GM03348 (cell line): Measurements from ENCODE around the gene DDOST.
"Not testable (repeated sequence)": the region's sequence is repeated elsewhere in the genome, so short reads cannot be mapped to it uniquely, and the experiment has no call there.

Experiments
- DNase-seq: peaks from one replicate; pipeline ENCODE4 v3.0.0; 2012; ENCODE audit warnings: low spot score

Gene DDOST

DNA sequence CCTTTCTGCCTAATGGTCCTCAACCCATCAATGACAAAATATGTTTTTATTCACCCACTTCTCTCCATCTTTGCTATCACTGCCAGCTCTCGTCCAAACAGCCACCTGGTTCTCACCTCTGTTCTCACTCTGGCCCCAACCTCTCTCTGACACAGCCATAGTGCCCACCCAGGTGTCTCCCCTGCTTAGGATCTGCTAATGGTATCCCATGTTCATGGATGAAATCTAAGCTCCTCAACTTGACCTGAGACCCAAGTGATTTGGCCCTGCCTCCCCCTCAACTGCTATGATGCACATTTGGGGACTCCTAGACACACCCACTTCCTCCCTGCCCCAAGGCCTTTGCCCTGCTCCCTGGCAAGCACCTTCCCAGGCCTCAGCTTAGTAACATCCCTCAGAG lies 30.7 kb upstream of the DDOST start:
- DNase-seq, result no peak

DNA sequence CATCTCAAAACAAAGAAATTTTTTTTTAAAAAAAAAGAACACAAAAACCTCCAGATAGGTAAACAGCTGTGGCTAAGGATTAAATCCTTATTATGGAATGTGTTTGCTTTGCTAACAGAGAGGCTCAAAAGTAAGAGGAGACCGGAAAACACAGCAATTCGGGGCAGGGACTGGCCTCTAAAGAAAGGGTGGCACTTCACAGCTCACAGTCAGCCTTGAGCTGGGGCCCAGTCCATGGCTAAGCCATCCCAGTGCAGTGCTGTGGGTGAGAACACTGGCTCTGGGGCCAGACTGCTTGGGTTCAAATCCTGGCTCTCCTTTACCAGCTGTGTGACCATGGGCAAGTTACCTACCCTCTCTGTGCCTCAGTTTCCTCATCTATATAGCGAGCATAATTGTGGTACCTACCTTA lies 28.5 kb upstream of the DDOST start:
- no peak for DNase-seq

DNA sequence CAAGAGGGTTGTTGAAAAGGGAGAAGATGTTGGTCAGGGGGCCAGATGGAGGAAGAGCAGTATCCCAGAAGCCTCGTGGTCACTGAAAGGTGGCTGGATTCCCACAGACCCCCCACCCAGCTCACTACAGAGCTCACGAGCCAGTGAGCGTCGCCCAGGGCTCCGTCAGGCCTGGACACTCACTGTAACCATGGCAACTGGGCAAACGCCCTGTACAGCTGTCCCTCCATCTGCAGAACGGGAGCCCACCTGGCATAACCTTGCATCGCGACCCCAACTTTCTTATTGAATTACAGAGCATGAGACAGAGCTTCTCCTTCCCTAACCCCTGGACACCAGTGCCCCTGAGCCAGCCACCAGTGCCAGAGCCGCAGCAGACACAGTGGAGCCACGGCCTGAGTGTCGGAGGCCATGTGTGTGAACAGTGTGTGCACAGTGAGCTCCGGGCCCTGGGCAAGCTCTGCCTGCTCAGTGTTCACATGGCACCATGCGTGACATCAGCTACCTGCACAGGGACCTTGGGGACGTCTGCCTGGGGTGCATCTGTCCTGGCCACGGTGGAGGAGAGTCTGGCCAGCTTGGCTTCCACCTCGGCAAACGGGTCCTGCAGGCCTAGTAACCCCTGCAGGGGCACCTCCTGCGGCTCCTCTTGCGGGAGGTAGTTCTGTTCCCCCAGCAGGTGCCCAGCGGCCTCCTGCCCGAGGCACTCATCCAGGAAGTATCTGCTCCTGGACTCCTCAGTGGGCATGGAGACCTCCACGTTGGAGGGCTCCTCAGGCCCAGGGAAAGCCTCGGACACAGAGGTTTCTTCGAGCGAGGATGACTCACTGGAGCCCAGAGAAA lies 25.9 kb upstream of the DDOST start:
- DNase-seq, result no peak

DNA sequence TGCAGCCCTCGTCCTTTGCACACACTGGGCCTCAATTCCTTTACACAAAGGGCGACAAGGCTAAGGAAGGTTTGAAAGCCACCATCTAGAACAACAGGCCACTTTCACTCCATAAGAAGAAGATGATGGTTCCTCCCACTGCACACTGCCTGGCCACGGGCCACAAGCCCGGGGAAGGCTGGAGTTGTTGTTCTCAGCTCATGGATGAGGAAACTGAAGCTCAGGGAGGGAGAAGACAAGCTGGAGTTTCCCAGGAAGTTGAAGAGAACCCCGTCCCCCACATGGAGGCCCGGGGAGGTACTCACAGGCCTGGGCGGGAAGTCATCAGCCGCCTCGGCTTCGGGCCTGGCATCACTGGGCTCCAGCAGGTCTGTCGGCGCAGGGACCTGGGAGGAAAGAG lies 24.6 kb upstream of the DDOST start:
- DNase-seq, result no peak

DNA sequence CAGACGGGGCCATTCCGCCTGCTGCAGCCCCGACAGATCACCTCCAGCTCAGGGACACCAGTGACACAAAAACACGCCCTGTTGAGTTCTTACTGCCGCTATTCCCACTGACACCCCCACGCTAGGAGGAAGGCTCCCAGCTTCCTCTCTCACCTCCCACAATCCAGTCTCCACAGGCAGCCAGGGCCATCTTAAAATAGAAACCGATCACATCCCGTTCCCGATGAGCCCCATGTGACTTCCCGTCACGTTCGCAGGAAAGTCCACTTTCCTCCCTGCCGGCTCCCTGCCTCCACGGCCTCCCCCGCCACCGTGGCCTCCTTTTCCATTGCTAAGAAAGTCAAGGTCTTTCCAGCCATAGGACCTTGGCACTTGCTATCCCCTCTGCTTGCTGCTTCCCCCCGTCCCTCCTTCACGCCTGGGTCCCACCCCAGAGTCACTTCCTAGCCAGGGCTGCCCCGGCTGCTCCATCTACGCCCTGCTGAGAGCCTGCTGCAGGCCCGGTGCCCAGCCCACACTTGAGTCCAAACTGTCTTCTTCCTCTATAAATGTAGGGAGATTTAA lies 24.0 kb upstream of the DDOST start:
- DNase-seq, result no peak

DNA sequence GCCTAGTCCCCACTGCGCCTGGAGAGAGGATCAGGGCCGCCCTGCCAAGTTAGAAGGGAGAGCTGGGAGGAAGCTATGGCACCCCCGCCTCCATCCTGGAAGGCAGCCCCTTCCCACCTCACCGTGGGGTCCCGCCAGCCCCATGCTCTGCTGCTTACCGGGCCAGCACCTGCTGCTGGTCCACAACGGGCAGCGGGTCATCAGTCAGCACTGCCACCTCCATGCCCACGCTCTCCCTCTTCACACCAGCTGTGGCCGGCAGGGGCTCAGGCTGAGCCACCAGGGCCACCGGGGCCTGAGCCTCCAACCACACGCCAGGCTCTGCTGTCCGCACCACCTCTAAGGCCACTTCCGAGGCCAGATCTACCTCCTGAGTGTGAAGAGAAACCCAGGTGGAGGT lies 23.5 kb upstream of the DDOST start:
- DNase-seq, result no peak

DNA sequence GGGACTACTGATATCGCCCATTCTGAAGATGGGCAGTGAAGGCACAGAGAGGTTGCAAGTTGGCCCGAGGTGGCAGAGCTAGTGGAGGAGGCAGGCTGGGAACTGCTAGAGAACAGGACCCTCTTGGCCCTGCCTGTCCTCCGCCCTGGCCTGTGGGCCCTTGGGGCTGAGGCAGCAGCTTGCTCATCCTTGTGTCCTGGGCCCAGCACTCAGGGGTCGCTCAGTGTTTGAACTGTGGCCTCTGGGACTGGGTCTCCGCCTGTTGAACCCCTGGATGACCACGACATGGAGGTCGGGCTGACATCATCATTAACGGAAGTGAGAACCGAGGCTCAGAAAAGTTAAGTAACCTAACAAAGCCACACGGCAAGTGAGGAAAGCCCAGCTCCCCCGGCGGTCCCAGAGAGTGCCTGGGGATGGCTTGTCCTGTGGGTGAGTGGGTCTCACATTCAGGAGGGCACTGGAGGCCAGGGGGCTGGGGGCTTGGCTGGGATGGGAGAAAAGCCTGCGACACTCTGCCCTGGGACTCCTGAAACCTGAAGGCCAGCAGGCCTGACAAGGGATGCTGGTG lies 23.0 kb upstream of the DDOST start:
- no peak for DNase-seq

DNA sequence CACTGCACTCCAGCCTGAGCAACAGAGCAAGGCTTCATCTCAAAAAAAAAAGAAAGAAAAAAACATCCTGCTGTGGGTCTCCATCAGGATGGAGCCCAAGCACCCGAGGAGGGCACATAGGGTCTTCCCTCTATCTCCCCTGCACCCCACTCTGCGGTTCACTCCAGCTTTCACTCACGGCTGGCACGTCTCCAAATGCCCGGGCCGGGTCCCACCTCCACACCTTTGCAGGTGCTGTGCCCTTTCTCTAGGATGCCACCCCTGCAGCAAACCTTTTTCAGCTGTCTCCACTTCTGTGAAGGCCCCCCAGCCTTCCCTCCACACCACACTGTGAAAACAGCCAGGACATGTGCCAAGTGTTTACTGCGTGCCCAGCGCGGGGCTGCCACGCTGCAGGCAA lies 22.4 kb upstream of the DDOST start:
- DNase-seq, result no peak

DNA sequence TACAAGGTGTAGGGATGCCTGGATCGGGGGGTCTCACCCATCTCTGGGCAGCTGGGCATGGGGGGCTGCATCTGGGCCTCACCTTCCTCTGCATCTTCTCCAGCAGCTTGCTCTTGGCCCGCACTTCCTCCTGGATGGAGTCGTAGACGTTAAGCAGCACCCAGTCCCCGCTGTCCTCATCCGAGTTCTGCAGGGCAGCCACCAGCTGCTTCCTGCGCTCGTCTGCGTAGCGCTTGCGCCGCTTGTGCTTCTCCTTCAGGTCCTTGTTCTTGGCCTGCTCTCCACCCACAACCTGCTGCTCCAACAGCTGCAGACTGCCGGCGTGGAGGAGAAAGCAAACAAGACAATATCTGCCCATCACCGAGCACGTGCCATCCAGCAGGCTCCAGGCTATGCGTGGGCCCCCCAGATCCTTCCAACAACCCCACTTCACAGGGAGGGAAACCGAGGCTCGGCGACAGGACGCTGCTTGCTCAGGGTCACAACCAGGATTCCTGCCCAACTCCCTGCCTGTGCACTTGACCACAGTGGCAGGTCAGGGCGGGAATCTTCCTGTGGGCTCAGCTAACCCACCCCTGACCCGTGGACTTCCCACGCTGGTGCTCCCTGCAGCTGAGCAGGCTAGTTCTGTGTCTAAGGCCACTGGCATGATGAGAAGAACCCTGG lies 21.5 kb upstream of the DDOST start:
- DNase-seq, result no peak

DNA sequence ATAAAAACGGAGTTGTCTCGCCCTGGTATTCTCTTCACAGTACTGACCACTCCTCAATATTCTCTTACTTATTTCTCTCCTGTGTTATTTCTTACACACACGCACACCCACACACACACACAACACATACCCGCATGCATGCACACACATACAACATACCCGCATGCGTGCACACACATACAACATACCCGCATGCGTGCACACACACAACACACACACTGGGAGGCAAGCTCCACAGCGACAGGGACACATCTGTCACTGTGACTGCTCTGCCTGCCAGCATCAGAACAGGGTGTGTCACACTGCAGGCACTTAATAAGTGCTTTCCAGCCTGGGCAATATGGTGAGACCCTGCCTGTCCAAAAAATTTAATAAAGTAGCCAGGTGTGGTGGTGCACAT lies 20.8 kb upstream of the DDOST start:
- DNase-seq, result no peak

DNA sequence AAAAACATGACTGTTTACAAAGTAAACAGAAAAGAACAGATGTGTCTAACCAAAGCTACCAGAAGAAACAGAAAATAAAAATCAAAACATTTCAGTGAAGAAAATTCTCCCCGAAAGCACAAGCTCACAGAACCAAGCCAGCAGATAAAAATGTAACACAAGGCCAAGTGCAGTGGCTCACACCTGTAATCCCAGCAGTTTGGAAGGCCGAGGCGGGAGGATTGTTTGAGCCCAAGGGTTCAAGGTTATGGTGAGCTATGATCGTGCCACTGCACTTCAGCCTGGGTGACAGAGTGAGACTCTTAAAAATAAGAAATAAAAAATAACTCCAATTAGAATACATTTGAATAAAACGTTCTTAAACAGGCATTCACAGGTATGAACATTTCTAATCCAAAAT lies 19.1 kb upstream of the DDOST start:
- DNase-seq, result no peak

DNA sequence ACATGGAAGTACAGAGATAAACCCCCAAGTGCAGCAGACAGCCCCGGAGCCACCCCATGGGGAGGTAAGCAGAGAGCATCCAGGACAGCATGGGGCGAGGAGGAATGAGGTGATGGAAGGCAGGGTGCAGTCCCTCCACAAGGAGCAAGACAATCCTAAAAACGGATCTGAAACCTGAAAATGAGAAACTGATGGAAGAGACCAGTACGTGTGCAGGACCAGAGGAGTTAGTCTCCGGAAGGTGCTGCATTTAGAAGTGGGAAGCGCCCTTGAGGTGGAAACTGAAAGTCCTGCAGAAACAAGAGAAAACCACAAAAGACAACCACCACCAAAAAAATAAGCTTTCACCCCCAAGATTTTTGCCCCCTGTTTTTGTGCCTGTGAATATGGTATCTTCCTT lies 17.4 kb upstream of the DDOST start:
- no peak for DNase-seq

DNA sequence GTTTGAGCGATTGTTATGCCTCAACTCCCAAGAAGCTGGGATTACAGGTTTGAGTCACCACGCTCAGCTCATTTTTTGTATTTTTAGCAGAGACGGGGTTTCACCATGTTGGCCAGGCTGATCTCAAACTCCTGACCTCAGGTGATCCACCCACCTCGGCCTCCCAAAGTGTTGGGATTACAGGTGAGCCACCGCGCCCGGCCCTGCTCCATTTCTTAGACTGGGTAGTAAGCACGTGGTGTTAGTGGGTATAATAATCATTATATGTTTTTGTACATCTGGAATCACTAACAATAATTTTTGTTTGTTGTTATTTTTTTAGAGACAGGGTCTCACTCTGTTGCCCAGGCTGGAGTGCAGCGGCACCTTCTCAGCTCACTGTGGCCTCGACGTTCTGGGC lies 12.5 kb upstream of the DDOST start:
- DNase-seq, result not testable (repeated sequence)

DNA sequence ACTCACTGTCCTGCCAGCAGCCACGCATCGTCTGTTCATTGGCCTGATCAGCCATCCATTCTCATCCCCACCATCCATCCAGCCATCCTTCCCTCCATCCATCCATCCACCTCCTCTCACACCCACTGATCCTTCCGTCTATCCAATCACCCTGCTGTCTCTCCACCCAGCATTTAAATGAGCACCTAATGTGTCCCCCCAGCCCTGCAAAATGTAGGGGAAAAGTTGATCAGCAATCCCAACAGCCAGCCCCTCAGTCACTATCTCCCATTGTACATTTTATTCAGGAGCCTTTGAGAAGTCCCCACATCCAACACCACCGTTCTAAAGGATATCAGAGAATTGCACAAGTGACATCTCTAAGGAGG lies 11.1 kb upstream of the DDOST start:
- no peak for DNase-seq

DNA sequence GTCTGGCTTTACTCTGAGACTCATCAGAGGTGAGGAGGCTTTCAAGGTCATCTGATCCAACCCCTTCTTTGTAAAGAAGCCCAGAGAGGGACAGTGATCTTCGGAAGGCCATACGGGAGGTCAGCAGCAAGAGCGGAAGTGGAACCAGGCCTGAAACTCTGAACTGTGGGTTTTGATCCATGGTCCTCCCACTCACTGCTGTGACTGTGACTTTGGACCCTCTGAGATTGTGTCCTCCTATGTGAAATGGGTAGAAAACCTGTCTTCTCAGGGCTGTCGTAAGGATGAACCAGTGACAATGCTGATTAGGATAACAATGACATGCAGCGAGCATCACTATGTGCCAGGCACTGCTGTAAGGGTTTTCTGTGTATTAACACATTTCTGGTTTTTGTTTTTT lies 9.8 kb upstream of the DDOST start:
- DNase-seq, result no peak

DNA sequence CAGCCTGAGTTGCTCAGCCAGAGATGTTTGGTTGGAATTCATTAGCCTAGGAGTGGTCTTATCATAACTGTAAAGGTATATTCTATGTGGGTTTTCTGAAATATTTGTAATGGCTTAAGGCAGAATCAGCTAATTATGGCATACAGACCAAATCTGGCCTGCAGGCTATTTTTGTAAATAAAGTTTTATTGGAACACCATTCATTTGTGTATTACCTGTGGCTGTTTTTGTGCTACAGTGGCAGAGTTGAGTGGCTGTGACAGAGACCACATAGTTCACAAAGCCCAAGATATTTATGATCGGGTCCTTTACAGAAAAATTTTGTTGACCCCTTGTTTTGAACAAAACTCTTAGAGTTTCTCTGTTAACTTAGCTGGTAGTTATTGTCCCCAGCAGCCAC lies 7.4 kb upstream of the DDOST start:
- no peak for DNase-seq

DNA sequence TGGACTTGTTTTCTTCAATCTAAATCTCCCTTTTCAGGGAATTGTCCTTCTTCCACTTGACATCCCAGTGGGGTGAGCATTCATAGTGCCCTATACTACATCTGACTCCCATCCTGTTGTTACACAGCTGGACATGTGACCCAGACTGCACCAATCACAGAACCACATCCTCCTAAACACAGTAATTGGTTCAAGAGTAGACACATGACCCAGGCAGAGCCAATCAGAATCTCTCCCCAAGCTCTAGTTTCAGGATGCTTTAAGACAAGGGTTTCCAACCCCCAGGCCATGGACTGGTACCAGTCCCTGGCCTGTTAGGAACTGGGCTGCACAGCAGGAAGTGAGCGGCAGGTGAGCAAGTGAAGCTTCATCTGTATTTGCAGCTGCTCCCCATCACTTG lies 5.6 kb upstream of the DDOST start:
- no peak for DNase-seq

DNA sequence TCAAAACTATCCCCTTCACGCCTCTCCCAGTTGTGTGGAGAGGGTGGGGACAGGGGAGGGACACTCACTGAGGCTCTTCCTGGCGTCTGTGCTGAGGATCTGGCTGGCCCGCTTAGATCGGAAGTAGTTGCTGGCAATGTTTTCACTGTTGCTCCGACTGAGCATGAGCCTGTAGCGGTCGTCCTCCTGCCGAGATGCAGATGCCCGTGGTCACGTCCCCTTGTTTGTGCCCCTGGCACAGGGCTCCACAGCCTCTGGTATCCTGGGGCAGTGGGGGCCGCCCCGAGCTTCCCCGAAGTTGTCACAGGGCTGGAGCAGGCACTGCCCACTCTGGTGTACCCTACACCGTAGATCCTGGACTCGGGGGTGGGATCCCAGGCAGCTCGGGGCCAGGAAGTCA lies 5.0 kb upstream of the DDOST start:
- DNase-seq, result no peak

DNA sequence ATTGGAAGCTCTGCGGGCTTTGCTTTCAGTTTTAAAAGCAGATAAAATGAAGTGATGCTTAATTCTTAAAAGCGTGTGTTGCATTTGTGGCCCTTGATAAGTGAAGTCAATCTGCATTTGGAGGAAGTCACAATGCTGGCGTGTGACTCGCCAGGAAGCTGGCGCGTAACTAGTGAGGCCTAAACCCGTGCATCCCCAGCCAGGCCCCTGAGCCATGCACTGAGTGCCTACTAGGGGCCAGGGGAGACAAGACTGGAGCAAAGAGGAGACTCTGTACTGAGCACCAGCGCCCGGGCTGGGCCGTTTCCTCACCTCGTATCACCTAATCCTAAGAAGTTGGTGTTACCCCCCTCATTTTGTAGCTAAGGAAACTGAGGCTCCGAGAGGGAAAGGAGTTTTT lies 4.6 kb upstream of the DDOST start:
- no peak for DNase-seq

DNA sequence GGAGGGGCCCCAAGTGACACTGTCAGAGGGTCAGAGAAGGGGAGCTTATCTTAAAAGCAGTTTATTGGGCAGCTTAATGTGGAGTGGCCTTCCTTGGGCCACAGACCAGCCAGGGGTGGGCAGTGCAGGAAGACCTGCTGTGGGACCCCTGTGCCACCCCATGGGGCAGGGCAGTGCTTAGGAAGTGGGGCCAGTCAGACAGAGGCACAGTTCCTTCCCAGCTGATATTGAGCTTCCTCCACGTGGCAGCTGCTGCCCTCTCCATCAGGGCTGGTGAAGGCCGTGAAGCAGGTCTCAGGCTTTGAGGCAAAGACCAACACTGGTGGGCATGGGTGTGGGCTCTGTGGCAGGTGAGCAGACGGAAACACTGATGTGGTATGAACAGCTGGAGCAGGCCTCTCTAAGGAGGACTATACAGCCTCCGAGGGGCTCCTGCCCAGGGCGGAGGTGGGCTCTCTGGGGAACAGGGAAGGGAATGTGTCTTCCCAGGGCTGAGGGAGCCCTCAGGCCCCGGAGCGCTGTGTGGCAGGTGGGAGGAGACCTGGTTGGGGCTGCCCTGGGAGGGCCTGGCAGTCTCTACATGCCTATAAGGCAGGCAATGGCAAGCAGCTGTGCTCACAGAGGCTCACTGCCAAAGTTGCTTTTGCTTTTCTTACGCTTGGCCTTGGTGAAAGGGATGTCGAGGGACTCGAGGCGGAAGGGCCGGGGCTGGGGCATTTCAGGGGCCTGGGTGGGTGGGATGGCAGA lies 3.0 kb upstream of the DDOST start:
- DNase-seq, result no peak

DNA sequence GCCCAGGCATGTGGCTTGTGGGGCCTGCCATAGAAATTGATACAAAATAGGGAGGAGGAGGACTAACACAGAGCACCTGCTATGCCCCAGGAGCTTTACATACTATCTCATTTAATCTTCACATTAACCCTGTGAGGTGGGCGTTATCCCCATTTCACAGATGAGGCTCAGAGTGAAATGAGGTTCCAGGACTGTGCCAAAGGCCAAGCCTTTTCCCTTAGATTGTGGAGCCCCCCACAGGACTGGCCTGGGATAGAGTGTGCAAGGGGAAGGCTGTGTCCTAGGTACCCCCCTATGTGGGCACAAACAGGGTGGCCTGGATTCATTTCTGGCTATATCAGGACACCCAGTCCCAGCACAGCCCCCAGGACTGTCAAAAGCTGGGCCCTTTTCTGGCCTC lies 2.2 kb upstream of the DDOST start:
- DNase-seq, result no peak

DNA sequence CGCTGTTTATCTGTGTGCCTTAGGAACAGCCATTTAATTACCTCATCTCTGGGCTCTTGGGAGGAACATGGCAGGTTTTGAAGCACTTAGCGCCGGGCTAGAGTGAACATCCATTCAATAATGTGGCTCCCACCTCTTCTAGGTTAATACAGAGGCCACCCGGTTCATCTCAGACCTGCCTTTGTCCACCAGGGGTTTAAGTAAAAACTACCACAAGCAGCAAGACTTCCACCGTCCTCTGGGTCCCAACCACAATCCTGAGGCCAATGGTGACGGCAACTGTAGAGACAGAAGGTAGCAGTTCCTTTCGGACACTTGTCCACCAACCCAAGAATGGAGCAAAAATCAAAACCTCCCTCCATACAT lies 924 bp upstream of the DDOST start:
- DNase-seq, result no peak

DNA sequence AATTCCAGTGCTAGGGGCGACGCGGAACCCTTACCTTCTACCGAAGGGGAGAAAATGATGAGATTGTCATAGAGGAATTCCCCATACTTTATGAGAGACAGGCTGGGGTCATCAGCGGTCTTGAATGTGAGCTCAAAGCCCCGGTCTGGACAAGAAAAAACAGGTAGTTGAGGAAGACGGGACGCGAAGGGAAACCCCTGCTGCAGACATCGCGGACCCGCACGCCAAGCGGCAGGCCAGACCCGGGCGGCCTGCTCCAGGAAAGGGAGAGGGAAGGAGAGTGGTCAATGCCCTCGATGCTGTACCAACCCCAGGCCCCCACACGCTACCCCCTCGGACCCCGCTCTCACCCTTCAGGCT lies 342 bp downstream of the DDOST start:
- no peak for DNase-seq
